Measurements from ENCODE around the gene PUS1. TPM values are rescaled to one million over a fixed set of nuclear protein-coding genes. Genes with fewer than 3 reads are reported as not detected.

Gene PUS1
- total RNA-seq, 4 donors from 2014 or later, result 10.9 to 23.6 (median 16.4) TPM

DNA sequence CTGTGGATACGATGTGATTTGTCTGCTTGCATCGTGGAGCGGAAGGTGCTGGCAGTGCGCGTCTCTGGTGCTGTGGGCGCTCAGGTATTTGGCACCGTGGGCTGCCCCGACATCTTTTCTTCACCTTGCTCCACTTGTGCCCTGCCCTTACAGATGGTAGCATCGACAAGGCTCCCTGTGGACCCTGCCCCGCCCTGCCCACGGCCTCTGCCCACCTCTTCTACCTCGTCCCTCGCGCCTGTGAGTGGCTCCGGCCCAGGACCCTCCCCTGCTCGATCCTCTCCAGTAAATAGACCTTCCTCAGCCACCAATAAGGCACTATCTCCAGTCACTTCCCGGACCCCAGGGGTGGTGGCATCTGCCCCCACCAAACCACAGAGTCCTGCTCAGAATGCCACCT is 57.3 kb downstream of the PUS1 start:
- Histone ChIP-seq H3K36me3 (peaks cover 41 to 48% of the 10 kb centered on the region in 2 donors), H3K27ac (no peak overlapping the region), H3K9me3 (no peaks in the 10 kb centered on the region), H3K4me1 (peaks cover 4 to 13% of the 10 kb centered on the region in 2 donors), H3K27me3 (no peaks in the 10 kb centered on the region), H3K4me3 (replicated peaks in 1 of 3) (no peak overlapping the region)
- DNase-seq, result no peak
- WGBS, 2 donors, result 94 to 96% methylated on average over 17 of the region's 17 CpGs
- intact Hi-C loops (cut with DNase I), result no loop called here
- no peak for TF ChIP-seq POLR2A (IDR thresholded peaks at IDR 0.05)
- TF ChIP-seq, protein P1, sequence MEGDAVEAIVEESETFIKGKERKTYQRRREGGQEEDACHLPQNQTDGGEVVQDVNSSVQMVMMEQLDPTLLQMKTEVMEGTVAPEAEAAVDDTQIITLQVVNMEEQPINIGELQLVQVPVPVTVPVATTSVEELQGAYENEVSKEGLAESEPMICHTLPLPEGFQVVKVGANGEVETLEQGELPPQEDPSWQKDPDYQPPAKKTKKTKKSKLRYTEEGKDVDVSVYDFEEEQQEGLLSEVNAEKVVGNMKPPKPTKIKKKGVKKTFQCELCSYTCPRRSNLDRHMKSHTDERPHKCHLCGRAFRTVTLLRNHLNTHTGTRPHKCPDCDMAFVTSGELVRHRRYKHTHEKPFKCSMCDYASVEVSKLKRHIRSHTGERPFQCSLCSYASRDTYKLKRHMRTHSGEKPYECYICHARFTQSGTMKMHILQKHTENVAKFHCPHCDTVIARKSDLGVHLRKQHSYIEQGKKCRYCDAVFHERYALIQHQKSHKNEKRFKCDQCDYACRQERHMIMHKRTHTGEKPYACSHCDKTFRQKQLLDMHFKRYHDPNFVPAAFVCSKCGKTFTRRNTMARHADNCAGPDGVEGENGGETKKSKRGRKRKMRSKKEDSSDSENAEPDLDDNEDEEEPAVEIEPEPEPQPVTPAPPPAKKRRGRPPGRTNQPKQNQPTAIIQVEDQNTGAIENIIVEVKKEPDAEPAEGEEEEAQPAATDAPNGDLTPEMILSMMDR (IDR thresholded peaks at IDR 0.05), result no peak

DNA sequence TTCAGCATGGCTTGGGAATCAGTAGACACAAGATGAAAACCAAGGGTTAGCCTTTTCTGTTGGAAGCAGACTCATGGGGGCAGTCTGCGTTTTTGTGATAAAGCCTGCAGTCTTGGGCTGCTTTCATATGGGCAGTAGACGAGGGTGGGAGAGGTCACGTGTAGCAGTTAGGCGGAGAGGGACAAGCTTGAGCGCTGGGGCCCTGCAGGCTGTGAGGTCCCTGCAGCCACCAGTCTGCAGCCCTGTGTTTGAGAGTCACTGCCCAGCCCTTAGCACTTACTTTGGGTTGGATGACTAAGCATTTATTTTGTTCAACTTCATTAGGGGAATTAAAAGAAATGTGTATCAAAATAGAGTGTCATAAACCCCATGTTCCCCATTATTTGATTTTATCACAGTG is 57.8 kb downstream of the PUS1 start:
- peaks cover 43 to 51% of the 10 kb centered on the region in 2 donors for H3K36me3 ChIP-seq
- whole genome bisulfite sequencing, 2 donors, result 86 to 90% methylated on average over 5 of the region's 5 CpGs
- TF ChIP-seq, protein P1 (IDR thresholded peaks at IDR 0.05), result no peak

DNA sequence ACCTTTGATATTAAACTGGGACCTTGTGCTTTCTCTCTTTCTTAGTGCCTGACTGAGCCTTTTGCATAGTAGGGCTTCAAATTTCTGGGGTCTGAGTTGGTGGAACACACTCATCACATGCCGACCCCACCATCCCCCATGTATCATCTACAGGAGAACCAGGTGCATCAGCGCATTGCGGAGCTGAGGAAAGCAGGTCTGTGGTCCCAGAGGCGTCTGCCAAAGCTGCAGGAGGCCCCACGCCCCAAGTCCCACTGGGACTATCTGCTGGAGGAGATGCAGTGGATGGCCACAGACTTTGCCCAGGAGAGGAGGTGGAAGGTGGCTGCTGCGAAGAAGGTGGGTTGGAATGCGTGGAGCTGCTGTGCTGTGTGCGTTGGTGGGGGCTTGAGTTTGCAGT is 58.5 kb downstream of the PUS1 start:
- no peak for TF ChIP-seq POLR2A (IDR thresholded peaks at IDR 0.05)
- TF ChIP-seq, protein P1 (IDR thresholded peaks at IDR 0.05), result no peak
- Histone ChIP-seq H3K27ac (no peak overlapping the region), H3K4me1 (peaks cover 4 to 13% of the 10 kb centered on the region in 2 donors), H3K27me3 (no peaks in the 10 kb centered on the region), H3K36me3 (peaks cover 43 to 52% of the 10 kb centered on the region in 2 donors), H3K9me3 (no peaks in the 10 kb centered on the region), H3K4me3 (replicated peaks in 1 of 3) (no peak overlapping the region)
- WGBS, 2 donors, result 90 to 93% methylated on average over 8 of the region's 8 CpGs
- intact Hi-C loops (cut with DNase I), result no loop called here
- DNase-seq, result no peak

More for the DNA sequence above, 57.8 kb downstream of the PUS1 start:
- H3K27ac ChIP-seq, result no peak overlapping the region
- no peaks in the 10 kb centered on the region for H3K27me3 ChIP-seq
- H3K4me1 ChIP-seq, result peaks cover 4 to 13% of the 10 kb centered on the region in 2 donors
- no peaks in the 10 kb centered on the region for H3K9me3 ChIP-seq
- H3K4me3 ChIP-seq (replicated peaks in 1 of 3), result no peak overlapping the region
- DNase-seq, result no peak
- intact Hi-C loops (cut with DNase I), result no loop called here

DNA sequence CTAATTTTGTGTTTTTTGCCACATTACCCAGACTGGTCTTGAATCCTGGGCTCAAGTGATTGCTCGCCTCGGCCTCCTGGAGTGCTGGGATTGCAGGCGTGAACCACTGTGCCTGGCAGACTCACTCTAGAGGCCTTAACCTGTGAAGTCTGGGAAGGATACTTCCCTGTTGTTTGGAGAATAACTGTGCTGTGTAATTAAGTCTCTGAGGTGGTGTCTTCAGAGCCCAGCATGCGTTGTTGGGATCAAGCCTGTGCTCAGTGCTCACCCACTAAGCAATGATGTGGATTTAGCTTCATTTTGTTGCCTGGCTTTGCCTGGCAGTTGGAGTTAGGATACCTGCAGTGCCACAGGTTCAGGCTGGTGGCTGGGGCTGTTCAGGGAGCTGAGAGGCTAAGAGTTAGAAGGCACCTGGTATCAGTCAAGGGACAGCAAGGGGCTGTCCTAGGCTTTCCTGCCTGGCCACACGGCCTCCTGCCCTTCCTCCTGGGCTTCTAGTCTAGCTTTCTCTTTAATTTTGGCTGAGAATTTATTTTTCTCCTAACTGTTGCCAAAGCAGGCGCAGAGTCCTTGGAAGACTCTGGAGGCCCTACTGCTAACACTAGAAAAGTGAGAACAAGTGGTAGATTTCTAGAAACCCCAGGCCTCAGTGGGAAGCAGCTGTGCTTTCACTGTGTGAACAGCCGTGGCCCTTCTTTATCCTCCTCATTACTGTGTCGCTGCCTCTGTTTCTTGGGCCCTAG is 59.1 kb downstream of the PUS1 start:
- WGBS, 2 donors, result 89 to 90% methylated on average over 8 of the region's 8 CpGs
- Histone ChIP-seq H3K27me3 (no peaks in the 10 kb centered on the region), H3K36me3 (peaks cover 48 to 59% of the 10 kb centered on the region in 2 donors), H3K4me3 (replicated peaks in 1 of 3) (no peak overlapping the region), H3K4me1 (peaks cover 4 to 8% of the 10 kb centered on the region in 2 donors), H3K9me3 (no peaks in the 10 kb centered on the region), H3K27ac (no peak overlapping the region)
- no peak for DNase-seq
- intact Hi-C loops (cut with DNase I), result no loop called here
- no peak for TF ChIP-seq POLR2A (IDR thresholded peaks at IDR 0.05)
- TF ChIP-seq, protein P1 (IDR thresholded peaks at IDR 0.05), result no peak

DNA sequence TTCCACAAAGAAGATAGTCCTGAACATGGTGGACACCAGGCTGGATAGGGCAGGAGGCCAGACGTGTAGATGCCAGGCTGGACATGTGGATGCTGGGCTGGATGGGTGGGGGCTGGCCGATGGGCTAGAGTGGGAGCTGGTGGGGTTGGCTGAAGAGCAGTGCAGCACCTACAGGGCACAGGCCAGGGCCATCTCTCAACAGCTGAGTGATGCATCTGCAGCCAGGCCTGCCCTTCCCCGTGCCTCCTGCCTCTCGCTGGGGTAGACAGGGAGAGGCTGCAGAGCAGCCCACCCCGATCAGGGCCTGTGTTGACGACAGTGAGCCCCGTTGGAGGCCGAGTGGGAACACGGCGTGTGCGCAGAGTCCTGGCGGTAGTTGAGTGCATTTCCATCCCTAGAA is 59.9 kb downstream of the PUS1 start:
- peaks cover 54 to 64% of the 10 kb centered on the region in 2 donors for H3K36me3 ChIP-seq
- H3K27me3 ChIP-seq, result no peaks in the 10 kb centered on the region
- no peak overlapping the region for H3K27ac ChIP-seq

More for the DNA sequence above, 59.9 kb downstream of the PUS1 start:
- Histone ChIP-seq H3K9me3 (no peaks in the 10 kb centered on the region), H3K4me3 (replicated peaks in 1 of 3) (no peak overlapping the region), H3K4me1 (peaks cover 0 to under 1% of the 10 kb centered on the region in 2 donors)
- DNase-seq, result no peak
- TF ChIP-seq POLR2A (IDR thresholded peaks at IDR 0.05), result no peak
- TF ChIP-seq, protein P1 (IDR thresholded peaks at IDR 0.05), result no peak
- intact Hi-C loops (cut with DNase I), result no loop called here
- WGBS, 2 donors, result 93% methylated on average over 12 of the region's 12 CpGs
